Measurements from ENCODE around the gene CTDNEP1.

Gene CTDNEP1

GRCh38 chr17:7280519-7281073 lies 29.1 kb upstream of the CTDNEP1 start:
- peak; percentile 75 to 77 for DNase-seq (ENCODE audit: low read depth in 1 of 2, low spot score in 1 of 2)

DNA sequence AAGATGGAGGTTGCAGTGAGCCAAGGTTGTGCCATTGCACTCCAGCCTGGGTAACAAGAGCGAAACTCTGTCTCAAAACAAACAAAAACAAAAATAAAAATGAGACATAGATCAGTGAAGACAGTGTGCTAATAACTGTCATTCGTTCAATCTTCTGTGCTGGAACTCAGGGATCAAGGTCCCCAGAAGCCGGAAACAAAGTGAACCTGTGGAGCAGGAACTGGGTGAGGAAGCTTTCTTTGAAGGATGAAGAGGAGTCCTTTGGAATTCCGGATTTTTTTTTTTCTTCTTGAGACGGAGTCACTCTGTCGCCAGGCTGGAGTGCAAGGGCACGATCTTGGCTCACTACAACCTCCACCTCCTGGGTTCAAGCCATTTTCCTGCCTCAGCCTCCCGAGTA lies 27.9 kb upstream of the CTDNEP1 start:
- DNase-seq (ENCODE audit: low read depth in 1 of 2, low spot score in 1 of 2), result no peak

DNA sequence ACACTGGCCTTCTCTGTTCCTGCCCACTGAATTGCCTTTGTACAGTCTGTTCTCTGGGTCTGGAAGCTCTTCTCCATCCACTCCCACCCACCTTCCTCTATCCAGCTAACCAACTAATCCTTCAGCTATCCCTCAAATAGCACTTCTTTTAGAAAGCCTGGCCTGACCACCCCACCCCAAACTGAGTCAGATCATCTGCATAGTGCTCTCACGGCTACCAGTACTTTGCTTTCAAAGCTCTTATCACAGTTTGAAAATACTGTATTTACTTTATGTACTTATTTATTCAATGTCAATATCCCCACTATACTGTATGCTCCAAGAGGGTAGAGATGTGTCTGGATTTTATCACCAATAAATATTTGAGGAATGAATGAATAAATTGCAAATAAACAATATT lies 15.2 kb upstream of the CTDNEP1 start:
- DNase-seq (ENCODE audit: low read depth in 1 of 2, low spot score in 1 of 2), result no peak

DNA sequence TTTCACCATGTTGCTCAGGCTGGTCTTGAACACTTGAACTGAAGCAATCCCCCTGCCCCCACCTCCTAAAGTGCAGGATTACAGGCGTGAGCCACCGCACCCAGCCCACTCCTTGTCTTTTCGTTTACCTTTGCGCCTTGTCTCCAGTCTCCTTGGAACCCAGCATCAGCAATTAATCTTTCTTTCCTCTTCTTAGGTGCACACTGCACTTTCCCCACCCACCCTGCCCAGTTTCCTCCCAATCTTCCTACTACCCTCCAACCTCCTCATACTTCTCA lies 12.2 kb upstream of the CTDNEP1 start:
- DNase-seq (ENCODE audit: low read depth in 1 of 2, low spot score in 1 of 2), result no peak

DNA sequence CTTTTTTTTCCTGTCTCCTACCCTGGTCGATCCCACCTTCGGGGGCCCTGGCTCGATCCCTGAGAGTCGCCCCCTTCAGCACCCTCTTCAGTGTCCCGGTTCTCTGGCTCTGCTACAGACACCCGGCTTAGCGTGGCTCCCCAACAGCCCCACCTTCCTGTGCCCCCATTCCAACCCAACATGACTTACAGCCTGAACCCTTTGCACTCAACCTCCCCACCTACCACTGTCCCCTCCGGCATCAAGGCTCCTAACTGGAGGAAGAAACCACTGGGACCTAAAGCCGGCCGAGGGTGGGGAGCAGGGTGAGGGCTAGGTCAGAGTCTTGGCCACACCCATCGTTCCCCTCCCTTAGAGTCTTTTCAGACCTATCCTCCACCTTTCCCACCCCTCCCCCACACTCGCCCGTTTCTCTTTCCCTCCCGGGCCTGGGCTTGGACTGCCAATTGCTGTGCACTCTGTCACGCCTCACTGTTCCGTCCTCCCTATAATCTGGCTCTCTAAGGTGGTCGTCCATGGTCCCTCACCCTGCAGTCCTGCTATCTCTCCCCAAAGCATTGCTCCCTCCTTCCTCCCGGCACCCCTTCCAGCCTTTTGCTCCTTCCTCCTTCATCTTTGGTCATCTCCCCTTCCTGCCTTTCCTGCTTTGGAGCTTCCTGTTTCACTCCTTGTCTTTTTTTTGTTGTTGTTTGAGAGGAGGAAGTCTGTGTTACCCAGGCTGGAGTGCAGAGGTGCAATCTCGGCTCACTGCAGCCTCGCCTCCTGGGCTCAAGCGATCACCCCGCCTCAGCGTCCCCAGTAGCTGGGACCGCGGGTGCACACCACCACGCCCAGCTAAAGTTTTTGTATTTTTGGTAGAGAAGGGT lies 11.6 kb upstream of the CTDNEP1 start:
- no peak for DNase-seq (ENCODE audit: low read depth in 1 of 2, low spot score in 1 of 2)

DNA sequence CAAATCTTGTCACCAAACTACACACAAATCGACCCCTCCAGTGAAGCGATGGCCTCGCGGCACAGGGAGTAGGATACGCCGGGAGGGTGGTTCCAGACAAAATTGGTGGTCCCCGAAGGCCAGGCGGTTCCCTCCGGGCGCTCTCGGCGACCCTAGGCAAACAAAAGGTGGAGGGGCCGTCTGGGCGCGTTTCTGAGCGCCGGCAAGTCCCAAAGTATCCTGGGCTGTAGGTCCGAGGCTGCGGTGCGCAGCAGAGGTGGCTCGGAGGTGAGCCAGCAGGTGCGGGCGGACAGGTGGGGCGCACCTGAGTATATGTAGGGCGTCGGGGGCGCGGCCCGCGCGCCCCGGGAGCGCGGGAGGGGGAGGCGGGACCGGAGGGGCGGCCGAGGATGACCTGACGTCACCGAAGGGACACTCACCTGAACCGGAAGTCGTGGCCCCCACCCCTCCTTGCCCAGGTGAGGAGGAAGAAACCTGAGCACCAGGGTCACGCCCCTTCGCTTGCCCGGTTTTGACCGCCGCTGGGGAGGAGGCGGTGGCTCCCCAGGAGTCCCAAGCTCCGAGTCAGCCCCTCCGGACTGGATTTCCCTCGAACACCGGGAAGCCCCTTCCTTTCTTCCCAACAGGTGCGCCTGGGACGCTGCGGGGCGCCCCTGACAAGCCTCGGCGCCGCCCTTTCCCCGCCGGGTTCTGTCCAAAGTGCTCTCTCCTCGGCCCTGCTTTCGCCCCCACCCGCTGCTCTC lies 10.8 kb upstream of the CTDNEP1 start, which contains the start of gene CLDN7:
Gene CLDN7 (minus strand): TSS at position 287 of the 743 bp plus-strand sequence. CDS start 435 bp downstream, outside the sequence.
- DNase-seq (ENCODE audit: low read depth in 1 of 2, low spot score in 1 of 2), result no peak

GRCh38 chr17:7261379-7262191 lies 10.1 kb upstream of the CTDNEP1 start:
- DNase-seq (ENCODE audit: low read depth in 1 of 2, low spot score in 1 of 2), result no peak

DNA sequence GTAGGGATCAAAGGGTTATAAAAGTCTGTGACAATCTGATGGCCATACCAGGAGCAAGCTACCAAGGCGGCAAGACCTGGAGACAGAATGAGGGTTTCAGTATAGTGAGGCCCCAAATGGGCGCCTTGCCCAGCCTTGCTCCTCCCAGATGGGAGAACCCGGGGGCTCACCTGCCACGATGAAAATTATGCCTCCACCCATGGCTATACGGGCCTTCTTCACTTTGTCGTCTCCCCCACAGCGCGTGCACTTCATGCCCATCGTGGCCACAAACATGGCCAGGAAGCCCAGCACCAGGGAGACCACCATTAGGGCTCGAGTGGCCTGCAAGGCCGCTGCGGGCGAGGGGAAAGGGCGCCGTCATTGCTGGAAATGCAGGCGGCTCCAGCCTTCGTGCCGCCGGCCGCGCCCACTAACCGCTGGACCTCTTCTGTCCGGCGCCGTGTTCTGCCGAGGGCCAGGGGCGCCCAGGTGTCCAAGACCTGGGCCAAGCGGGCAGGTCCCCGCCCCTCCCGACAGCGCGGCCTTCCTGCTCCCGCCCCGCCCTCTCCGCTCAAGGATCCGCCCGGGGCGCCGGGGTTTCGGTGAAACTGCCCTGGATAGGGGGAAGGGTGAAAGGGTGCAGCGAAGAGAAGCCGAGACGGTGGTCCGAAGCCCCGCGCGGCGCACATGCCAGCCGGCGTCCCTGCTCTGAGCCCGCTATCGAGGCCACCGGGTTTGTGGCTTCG lies 9.3 kb upstream of the CTDNEP1 start:
- no peak for DNase-seq (ENCODE audit: low read depth in 1 of 2, low spot score in 1 of 2)

DNA sequence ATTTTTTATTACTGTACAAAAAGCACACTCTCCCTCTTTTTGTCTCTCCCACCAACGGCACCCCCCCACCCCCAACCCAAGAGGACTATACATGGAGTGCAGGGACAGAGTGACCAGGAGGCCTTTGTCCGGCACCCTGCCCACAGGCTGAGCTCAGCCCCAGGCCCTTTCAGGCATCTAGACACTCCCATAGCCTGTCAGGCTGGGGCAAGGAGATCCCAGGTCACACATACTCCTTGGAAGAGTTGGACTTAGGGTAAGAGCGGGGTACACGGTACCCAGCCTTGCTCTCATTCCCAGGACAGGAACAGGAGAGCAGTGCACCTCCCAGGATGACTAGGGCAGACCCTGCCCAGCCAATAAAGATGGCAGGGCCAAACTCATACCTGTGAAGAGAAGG lies 8.6 kb upstream of the CTDNEP1 start:
- no peak for DNase-seq (ENCODE audit: low read depth in 1 of 2, low spot score in 1 of 2)

DNA sequence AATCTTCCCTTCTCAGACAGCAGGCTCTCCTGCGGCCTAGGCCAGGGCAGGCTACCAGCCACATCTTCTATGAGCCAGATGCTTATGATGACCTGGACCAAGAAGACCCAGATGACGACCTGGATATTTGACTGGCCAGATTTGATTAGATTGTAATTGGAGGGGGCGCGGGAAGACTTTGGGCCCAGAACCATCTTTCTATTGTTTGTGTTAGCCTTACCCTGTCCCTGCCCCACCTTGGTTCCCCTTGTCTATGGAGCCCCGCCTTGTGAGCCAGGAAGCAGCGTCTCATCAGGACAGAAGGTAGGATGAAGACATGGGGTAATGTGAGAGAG lies 8.0 kb upstream of the CTDNEP1 start:
- no peak for DNase-seq (ENCODE audit: low read depth in 1 of 2, low spot score in 1 of 2)

- no peak for DNase-seq (ENCODE audit: low read depth in 1 of 2, low spot score in 1 of 2)
Measured at GRCh38 chr17:7258731-7259554, 7.4 kb upstream of the CTDNEP1 start.

- DNase-seq (ENCODE audit: low read depth in 1 of 2, low spot score in 1 of 2), result no peak
Measured at GRCh38 chr17:7256766-7257456, 5.4 kb upstream of the CTDNEP1 start.

GRCh38 chr17:7254511-7254910 lies 3.0 kb upstream of the CTDNEP1 start:
- no peak for DNase-seq (ENCODE audit: low read depth in 1 of 2, low spot score in 1 of 2)

DNA sequence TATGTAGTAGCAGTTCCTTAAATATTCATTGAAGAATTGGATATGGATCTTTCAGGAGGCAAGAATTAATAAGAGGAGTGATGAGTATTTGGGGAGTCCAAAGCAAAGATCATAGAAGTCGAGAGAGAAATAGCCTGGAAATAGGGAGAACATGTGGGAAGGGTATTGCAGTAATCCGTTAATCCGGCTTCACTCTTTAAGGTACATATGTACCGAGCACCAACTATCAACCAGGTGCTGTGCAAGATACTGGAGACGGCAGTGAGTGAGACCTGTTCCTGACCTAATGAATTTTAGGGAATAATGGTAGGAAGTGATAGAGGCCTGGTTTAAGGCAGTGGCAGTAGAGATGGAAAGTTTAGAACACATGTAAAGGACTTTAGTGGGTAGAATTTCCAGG lies 1.5 kb upstream of the CTDNEP1 start:
- no peak for DNase-seq (ENCODE audit: low read depth in 1 of 2, low spot score in 1 of 2)

DNA sequence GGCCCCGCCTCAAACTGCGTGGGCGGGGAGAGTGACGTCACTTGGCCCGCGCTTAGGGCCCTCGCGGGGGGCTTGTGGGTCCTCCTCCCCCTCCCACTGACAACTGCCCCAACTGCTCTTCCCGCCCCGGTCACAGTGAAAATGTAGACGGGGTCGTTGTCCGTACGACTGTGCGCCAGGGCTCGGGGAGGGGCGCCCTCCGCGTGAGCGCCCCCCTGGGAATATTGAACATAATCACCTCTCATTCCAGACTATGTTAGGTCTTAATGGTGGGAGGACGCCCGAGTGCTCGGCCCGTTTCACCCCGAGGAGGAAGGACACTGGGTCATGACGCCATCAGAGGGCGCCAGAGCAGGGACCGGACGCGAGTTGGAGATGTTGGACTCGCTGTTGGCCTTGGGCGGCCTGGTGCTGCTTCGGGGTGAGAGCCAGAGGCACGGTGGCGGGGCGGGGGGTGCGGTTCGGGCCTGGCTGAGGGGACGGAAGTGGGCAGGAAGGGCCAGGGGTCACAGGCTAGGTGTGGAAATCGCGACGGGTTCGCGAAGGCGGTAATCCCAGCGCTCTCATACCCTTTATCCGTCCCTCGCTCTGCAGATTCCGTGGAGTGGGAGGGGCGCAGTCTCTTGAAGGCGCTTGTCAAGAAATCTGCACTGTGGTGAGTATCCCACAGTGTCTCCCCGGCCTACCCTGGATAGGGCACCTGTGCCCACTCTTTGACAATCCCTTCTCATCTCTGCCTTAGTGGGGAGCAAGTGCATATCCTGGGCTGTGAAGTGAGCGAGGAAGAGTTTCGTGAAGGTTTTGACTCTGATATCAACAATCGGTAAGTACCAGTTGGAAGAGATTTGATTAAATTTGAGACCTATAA lies 876 bp upstream of the CTDNEP1 start, which contains the start of gene ELP5:
Gene ELP5 (plus strand): TSS at position 40 of the 868 bp plus-strand sequence. CDS start 336 bp downstream, at position 376.
- peak; percentile 70 to 75 for DNase-seq (ENCODE audit: low read depth in 1 of 2, low spot score in 1 of 2)

DNA sequence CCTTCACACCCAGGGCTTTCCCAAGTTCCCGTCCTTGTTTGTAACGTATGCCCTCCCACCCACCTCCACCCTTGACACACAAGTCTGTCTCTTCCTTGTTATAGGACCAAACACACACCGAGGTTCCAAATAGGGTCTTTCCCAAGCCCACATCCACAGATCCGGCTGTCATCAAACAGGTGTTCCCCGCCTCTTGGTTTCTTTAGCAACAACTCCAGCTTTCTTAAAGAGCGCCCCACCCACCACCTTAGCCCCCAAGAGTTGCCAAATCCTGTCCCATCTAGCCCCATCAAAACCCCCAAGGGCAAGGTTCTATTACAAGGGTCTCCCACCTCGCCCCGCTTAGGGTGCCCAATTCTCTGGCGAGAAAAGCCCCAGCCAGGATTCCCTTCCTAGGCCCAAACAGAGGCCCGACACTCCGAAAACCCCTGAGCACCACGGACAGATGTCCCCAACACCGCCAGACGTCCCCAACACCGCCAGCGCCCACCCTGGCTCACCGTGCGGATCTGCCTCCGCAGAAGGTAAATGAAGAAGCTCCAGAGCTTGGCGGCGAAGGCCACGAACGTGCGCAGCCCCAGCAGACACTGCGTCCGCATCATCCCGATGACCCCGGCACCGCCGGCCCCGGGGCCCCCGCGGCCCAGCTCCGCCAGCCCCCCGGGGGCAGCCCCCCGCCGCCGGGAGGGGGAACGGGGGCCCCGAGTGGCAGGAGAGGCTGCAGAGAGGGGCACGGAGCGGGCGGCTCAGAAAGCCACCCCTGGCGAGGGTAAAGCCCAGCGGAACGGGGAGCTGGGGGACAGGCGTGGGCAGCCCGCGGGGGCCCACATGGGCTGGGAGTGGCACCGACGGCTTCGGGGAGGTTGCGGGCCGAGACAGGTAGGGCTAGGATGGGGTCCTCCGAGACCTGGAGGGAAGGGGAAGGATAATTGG lies 573 bp downstream of the CTDNEP1 start:
- DNase-seq (ENCODE audit: low read depth in 1 of 2, low spot score in 1 of 2), result no peak

GRCh38 chr17:7249830-7250229 lies 1.7 kb downstream of the CTDNEP1 start:
- no peak for DNase-seq (ENCODE audit: low read depth in 1 of 2, low spot score in 1 of 2)

Data from activated T-helper 1 cell treated with anti-CD3 and anti-CD28 coated beads, Interleukin-2, amount 50 U/mL, for 16 hours (primary cell).